ENCODE measurements around the gene TMEM176B. TPM values are rescaled to one million over a fixed set of nuclear protein-coding genes. Genes with fewer than 3 reads are reported as not detected.

Gene TMEM176B
- total RNA-seq, 2 donors from 2014 or later, result 0.31 to 0.35 TPM

DNA sequence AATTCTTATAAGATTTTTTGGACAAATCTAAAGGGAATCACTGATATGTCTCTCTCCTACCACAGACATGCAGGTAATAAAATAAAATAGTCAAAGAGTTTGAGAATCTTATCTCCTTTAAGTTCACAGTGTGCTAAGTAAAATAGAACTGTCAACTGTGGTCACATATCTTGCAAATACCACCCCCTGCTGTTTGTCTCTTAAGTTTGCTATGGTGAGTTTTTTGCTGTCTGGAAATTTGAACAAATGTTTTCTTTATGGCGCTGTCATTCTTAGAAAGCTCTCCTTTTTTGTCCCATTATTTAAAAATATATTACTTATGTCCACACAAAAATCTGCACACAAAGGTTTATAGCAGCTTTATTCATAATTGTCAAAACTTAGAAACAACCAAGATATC lies 43.3 kb downstream of the TMEM176B start:
- H3K9me3 Mint-ChIP-seq, result peaks cover 5% of the 10 kb centered on the region
- Histone ChIP-seq H3K9me3 (ENCODE audit: control insufficient read depth, low read length) (no peaks in the 10 kb centered on the region), H3K9ac (ENCODE audit: extremely low read depth, low read length, poor library complexity, severe bottlenecking) (no peak overlapping the region), H3K4me3 (ENCODE audit: low read length) (no peak overlapping the region), H3K36me3 (ENCODE audit: control insufficient read depth, insufficient read depth, low read length) (no peaks in the 10 kb centered on the region), H3K4me1 (ENCODE audit: control insufficient read depth, insufficient read depth, low read length) (no peaks in the 10 kb centered on the region), H3K27me3 (ENCODE audit: control insufficient read depth, insufficient read depth, low read length, poor library complexity, severe bottlenecking) (peaks cover 34% of the 10 kb centered on the region), H3K27ac (ENCODE audit: low read depth, low read length) (no peak overlapping the region)
- 69% methylated on average over 1 of the region's 1 CpG; no CpG with 5 or more reads in 1 of the 2 experiments for WGBS, 2 experiments (ENCODE audit: insufficient coverage in 1 of 2, insufficient read length in 1 of 2)
- H3K4me1 Mint-ChIP-seq, result no peaks in the 10 kb centered on the region
- no peaks in the 10 kb centered on the region for H3K36me3 Mint-ChIP-seq (ENCODE audit: low read depth)
- DNase-seq, result no peak
- no peak overlapping the region for H3K4me3 Mint-ChIP-seq
- TF ChIP-seq, protein P1, sequence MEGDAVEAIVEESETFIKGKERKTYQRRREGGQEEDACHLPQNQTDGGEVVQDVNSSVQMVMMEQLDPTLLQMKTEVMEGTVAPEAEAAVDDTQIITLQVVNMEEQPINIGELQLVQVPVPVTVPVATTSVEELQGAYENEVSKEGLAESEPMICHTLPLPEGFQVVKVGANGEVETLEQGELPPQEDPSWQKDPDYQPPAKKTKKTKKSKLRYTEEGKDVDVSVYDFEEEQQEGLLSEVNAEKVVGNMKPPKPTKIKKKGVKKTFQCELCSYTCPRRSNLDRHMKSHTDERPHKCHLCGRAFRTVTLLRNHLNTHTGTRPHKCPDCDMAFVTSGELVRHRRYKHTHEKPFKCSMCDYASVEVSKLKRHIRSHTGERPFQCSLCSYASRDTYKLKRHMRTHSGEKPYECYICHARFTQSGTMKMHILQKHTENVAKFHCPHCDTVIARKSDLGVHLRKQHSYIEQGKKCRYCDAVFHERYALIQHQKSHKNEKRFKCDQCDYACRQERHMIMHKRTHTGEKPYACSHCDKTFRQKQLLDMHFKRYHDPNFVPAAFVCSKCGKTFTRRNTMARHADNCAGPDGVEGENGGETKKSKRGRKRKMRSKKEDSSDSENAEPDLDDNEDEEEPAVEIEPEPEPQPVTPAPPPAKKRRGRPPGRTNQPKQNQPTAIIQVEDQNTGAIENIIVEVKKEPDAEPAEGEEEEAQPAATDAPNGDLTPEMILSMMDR (conservative IDR thresholded peaks at IDR 0.05), result no peak
- peaks cover 65% of the 10 kb centered on the region for H3K27me3 Mint-ChIP-seq (ENCODE audit: insufficient read depth)
- H3K27ac Mint-ChIP-seq, result no peak overlapping the region

DNA sequence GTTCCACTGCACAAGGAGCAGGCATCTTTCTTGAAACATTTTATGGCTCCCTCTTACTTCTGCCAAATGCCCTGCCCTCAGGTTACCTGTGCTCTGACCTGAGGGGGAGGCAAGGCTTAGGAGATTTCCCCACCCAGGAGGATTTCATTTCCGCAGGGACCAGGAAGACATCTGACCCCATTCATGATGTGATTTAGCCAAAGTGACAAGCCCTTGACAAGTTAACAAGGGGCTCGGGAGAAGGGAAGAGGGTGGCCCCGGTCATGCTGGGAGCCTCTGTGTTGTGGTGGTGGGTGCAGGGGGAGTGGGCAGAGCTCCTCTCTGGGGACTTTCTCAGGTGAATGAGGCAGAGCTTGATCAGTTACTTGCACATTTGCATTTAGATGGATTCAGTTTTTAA lies 44.0 kb downstream of the TMEM176B start:
- H3K27me3 ChIP-seq (ENCODE audit: control insufficient read depth, insufficient read depth, low read length, poor library complexity, severe bottlenecking), result peaks cover 36% of the 10 kb centered on the region
- Mint-ChIP-seq H3K9me3 (peaks cover under 1% of the 10 kb centered on the region), H3K27ac (no peak overlapping the region), H3K4me3 (no peak overlapping the region), H3K27me3 (ENCODE audit: insufficient read depth) (peaks cover 63% of the 10 kb centered on the region), H3K4me1 (no peaks in the 10 kb centered on the region), H3K36me3 (ENCODE audit: low read depth) (no peaks in the 10 kb centered on the region)
- H3K4me3 ChIP-seq (ENCODE audit: low read length), result no peak overlapping the region
- WGBS, 2 experiments (ENCODE audit: insufficient coverage in 1 of 2, insufficient read length in 1 of 2), result 70 to 73% methylated on average over 2 to 3 of the region's 3 CpGs
- TF ChIP-seq, protein P1 (conservative IDR thresholded peaks at IDR 0.05), result no peak
- DNase-seq, result no peak
- H3K9me3 ChIP-seq (ENCODE audit: control insufficient read depth, low read length), result no peaks in the 10 kb centered on the region
- H3K9ac ChIP-seq (ENCODE audit: extremely low read depth, low read length, poor library complexity, severe bottlenecking), result no peak overlapping the region
- no peaks in the 10 kb centered on the region for H3K4me1 ChIP-seq (ENCODE audit: control insufficient read depth, insufficient read depth, low read length)
- H3K36me3 ChIP-seq (ENCODE audit: control insufficient read depth, insufficient read depth, low read length), result no peaks in the 10 kb centered on the region
- H3K27ac ChIP-seq (ENCODE audit: low read depth, low read length), result no peak overlapping the region

DNA sequence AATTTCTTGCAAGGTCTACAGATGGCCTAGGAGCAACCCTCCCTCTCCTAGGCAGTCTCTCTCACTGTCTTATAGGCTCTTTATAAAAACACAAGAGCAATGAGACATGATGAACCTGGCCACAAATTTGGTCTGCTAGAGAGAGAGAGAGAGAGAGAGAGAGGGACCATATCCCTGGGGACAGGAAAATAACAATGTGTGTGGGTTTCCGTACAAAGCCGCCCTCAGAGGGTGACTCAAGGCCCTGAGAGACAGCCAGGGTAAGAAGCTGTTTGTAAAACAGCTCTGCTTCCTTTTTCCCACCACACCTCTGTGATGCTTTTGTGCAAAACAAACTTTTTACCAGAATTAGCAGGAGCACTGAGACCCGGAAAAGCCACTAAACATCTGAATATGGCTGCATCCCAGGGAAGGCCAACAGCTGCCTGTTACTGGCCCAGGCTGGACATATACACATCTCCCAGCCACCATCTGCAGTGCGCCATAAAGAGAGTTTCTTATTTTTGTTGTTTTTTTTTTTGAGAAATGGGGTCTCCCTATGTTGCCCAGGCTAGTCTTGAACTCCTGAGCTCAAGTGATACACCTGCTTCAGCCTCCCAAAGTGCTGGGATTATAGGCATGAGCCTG lies 44.6 kb downstream of the TMEM176B start:
- DNase-seq, result no peak
- Mint-ChIP-seq H3K27me3 (ENCODE audit: insufficient read depth) (peaks cover 66% of the 10 kb centered on the region), H3K4me1 (no peaks in the 10 kb centered on the region), H3K27ac (no peak overlapping the region), H3K9me3 (no peaks in the 10 kb centered on the region), H3K36me3 (ENCODE audit: low read depth) (no peaks in the 10 kb centered on the region), H3K4me3 (no peak overlapping the region)
- no peaks in the 10 kb centered on the region for H3K9me3 ChIP-seq (ENCODE audit: control insufficient read depth, low read length)
- 84 to 100% methylated on average over 3 to 4 of the region's 4 CpGs for WGBS, 2 experiments (ENCODE audit: insufficient coverage in 1 of 2, insufficient read length in 1 of 2)
- H3K27ac ChIP-seq (ENCODE audit: low read depth, low read length), result no peak overlapping the region
- H3K36me3 ChIP-seq (ENCODE audit: control insufficient read depth, insufficient read depth, low read length), result no peaks in the 10 kb centered on the region
- H3K4me1 ChIP-seq (ENCODE audit: control insufficient read depth, insufficient read depth, low read length), result no peaks in the 10 kb centered on the region
- H3K9ac ChIP-seq (ENCODE audit: extremely low read depth, low read length, poor library complexity, severe bottlenecking), result no peak overlapping the region
- TF ChIP-seq, protein P1 (conservative IDR thresholded peaks at IDR 0.05), result no peak
- H3K27me3 ChIP-seq (ENCODE audit: control insufficient read depth, insufficient read depth, low read length, poor library complexity, severe bottlenecking), result peaks cover 41% of the 10 kb centered on the region
- no peak overlapping the region for H3K4me3 ChIP-seq (ENCODE audit: low read length)
